ENCODE measurements around the gene LRIT1. TPM values are rescaled to one million over a fixed set of nuclear protein-coding genes. Genes with fewer than 3 reads are reported as not detected.
A peak's percentile ranks its signal among the peaks of the same experiment; 100 is the strongest.

LRIT1 gene
- total RNA-seq, 3 donors from 2014 or later: not detected

DNA sequence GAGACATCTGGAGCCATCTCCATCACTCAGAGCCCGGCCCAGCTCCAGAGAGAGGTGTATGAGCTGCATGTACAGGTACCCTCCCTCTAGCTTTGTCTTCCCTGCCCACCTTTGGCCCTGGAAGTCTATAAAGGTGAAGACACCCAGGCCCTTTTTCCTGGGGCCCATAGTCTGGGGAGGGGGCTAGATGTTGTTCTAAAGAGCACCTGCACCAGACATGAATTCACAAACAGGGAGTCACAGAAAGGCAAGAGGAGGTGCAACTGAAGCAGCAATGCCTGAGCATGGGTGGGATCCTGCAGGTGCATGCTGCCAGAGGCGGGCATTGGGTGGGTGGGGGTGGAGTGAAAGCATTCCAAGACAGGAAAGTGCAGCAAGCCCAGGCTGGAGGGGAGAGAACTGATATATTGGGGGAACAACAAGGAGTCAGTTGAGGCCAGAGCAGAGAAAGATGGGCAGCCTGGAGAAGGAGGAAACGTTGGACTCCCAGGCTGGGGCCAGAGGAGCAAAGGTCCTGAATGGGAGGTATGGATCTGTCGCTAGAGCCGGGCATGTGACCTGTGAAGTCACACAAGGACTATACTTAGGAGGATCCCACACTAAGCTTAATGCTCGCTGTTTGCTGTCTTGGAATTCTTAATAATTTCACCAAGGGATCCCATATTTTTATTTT lies 35.4 kb downstream of the LRIT1 start:
- no peaks in the 10 kb centered on the region for H3K9me3 ChIP-seq
- no peak overlapping the region for H3K4me3 ChIP-seq
- no peaks in the 10 kb centered on the region for H3K36me3 ChIP-seq
- no peak for DNase-seq (ENCODE audit: low spot score in 2 of 2)
- peaks cover 0 to 10% of the 10 kb centered on the region in 2 donors for H3K27me3 ChIP-seq
- H3K27ac ChIP-seq: no peak overlapping the region
- intact Hi-C loops (cut with DNase I; ENCODE audit: low total_unique reads): no loop called here
- TF ChIP-seq POLR2A (IDR thresholded peaks at IDR 0.05) (no peak), POLR2AphosphoS5 (IDR thresholded peaks at IDR 0.05) (no peak)
- TF ChIP-seq, protein P1, sequence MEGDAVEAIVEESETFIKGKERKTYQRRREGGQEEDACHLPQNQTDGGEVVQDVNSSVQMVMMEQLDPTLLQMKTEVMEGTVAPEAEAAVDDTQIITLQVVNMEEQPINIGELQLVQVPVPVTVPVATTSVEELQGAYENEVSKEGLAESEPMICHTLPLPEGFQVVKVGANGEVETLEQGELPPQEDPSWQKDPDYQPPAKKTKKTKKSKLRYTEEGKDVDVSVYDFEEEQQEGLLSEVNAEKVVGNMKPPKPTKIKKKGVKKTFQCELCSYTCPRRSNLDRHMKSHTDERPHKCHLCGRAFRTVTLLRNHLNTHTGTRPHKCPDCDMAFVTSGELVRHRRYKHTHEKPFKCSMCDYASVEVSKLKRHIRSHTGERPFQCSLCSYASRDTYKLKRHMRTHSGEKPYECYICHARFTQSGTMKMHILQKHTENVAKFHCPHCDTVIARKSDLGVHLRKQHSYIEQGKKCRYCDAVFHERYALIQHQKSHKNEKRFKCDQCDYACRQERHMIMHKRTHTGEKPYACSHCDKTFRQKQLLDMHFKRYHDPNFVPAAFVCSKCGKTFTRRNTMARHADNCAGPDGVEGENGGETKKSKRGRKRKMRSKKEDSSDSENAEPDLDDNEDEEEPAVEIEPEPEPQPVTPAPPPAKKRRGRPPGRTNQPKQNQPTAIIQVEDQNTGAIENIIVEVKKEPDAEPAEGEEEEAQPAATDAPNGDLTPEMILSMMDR (IDR thresholded peaks at IDR 0.05): no peak
- H3K4me1 ChIP-seq: no peaks in the 10 kb centered on the region

DNA sequence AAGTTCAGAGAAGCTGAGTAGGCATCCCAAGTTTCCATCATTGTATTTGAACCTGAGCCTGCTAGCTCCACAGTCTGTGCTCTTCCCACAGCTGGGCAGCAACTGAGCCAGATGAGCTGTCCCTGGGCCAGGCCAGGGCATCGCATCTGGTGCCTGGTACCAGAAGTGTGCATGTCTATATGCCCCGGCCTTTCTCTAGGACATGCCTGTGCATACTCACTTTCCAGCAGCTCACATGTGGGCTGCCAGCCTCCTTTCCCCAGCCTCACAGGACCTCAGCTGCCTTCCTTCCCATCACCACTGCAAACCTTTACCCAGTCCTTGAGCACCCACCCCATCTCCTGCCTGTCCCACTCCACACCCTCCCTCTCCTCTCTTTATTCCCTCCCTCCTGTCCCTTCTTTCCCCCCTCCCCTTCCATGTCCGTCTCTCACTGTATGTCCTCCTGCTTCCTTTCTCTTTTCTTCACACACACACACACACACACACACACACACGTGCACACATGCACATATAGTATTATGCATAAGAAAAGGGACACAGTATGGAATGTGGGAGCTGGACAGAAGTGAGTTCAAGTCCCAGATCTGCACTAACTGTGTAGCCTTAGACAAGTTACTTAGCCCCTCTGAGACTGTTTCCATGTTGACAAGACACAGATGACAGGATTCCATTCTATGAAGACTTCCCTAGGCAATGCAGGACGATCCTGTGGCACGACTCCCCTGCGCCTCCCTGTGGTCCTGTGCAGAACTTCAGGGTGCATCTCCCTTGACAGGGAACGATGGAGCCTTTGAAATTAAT lies 36.1 kb downstream of the LRIT1 start:
- intact Hi-C loops (cut with DNase I; ENCODE audit: low total_unique reads): no loop called here

DNA sequence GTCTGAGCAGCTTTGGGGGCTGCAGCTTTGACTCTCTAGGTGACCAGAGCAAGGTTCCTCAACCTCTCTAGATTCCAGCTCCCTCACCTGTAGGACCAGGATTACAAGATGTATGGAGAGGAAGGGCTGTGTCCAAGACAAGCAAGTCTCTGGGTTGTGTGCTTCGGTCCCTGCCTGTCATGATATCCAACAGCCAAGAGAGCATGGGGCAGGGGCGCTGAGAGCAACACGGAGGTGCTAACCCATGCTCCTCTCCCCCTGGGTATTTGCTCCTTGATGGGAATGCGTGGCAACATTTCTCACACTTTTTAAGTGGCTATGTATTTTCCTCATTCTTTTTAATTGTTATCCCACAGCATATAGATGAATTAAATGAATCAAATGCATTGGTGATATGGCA lies 36.7 kb downstream of the LRIT1 start:
- no peak for DNase-seq (ENCODE audit: low spot score in 2 of 2)
- no peak for TF ChIP-seq POLR2A (IDR thresholded peaks at IDR 0.05)
- TF ChIP-seq, protein P1 (IDR thresholded peaks at IDR 0.05): no peak
- TF ChIP-seq POLR2AphosphoS5 (IDR thresholded peaks at IDR 0.05): no peak
- Histone ChIP-seq H3K4me3 (no peak overlapping the region), H3K9me3 (no peaks in the 10 kb centered on the region), H3K4me1 (no peaks in the 10 kb centered on the region), H3K36me3 (no peaks in the 10 kb centered on the region), H3K27ac (no peak overlapping the region), H3K27me3 (peaks cover 0 to 10% of the 10 kb centered on the region in 2 donors)
- intact Hi-C loops (cut with DNase I; ENCODE audit: low total_unique reads): no loop called here

More for the DNA sequence above, 36.1 kb downstream of the LRIT1 start:
- DNase-seq (ENCODE audit: low spot score in 2 of 2): peak; percentile 10 to 27
- no peak overlapping the region for H3K4me3 ChIP-seq
- no peak overlapping the region for H3K27ac ChIP-seq
- no peaks in the 10 kb centered on the region for H3K4me1 ChIP-seq
- H3K9me3 ChIP-seq: no peaks in the 10 kb centered on the region
- H3K36me3 ChIP-seq: no peaks in the 10 kb centered on the region
- TF ChIP-seq, protein P1 (IDR thresholded peaks at IDR 0.05): peak in 2 of 3 donors; percentile 31 to 53
- TF ChIP-seq POLR2A (IDR thresholded peaks at IDR 0.05): no peak
- H3K27me3 ChIP-seq: peaks cover 0 to 10% of the 10 kb centered on the region in 2 donors

DNA sequence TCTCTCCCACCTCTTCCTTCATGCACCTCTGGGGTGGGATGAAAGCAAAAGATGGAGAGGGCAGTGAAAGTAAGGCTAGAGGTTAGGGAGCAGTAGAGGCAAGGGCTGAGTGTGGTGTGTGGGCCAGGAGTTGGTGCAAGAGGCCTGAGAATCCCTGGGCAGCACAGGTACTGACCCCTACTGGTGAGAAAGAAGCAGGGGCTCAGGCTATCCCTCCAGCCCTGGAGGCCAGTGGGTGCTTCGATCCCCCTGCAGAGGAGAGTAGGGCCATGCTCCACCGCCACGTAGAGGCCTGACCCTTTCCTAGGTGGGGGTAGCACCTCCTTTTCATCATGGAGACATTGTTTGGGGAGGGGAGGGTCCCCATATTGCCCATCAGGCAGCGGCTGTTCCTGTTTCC lies 37.2 kb downstream of the LRIT1 start:
- H3K27ac ChIP-seq: no peak overlapping the region
- intact Hi-C loops (cut with DNase I; ENCODE audit: low total_unique reads): no loop called here
- H3K4me3 ChIP-seq: no peak overlapping the region
- no peaks in the 10 kb centered on the region for H3K4me1 ChIP-seq
- H3K9me3 ChIP-seq: no peaks in the 10 kb centered on the region
- no peak for TF ChIP-seq POLR2AphosphoS5 (IDR thresholded peaks at IDR 0.05)
- TF ChIP-seq POLR2A (IDR thresholded peaks at IDR 0.05): no peak
- TF ChIP-seq, protein P1 (IDR thresholded peaks at IDR 0.05): no peak
- no peaks in the 10 kb centered on the region for H3K36me3 ChIP-seq
- no peak for DNase-seq (ENCODE audit: low spot score in 2 of 2)
- H3K27me3 ChIP-seq: peaks cover 0 to 10% of the 10 kb centered on the region in 2 donors

DNA sequence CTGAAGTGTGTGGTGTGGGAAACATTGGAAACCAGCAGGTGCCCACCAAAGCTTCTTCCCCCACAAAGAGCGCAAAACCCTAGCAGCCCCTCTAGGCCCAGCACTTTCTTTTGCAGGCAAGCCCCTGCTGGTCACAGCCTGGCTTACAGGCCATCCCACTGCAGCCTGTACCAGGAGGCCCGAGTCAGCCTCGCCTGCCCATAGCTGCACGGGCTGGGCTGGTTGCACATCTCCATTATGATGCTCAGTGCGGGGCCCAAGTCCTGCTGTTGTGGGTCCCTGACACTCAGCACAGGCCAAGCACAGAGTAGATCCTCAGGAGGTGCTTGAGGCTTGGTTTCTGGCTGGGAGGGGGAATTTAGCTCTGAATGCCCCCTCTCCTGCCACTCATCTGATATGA lies 39.0 kb downstream of the LRIT1 start:
- no peak overlapping the region for H3K27ac ChIP-seq
- H3K36me3 ChIP-seq: no peaks in the 10 kb centered on the region
- no peaks in the 10 kb centered on the region for H3K4me1 ChIP-seq
- intact Hi-C loops (cut with DNase I; ENCODE audit: low total_unique reads): no loop called here
- no peak for DNase-seq (ENCODE audit: low spot score in 2 of 2)
- peaks cover 0 to 9% of the 10 kb centered on the region in 2 donors for H3K27me3 ChIP-seq
- TF ChIP-seq, protein P1 (IDR thresholded peaks at IDR 0.05): no peak
- TF ChIP-seq POLR2AphosphoS5 (IDR thresholded peaks at IDR 0.05): no peak
- TF ChIP-seq POLR2A (IDR thresholded peaks at IDR 0.05): no peak
- no peak overlapping the region for H3K4me3 ChIP-seq
- H3K9me3 ChIP-seq: no peaks in the 10 kb centered on the region
